Muscle layer of colon (tissue), 2 donors: ENCODE measurements around the gene PXDC1.

Experiments
- H3K27ac ChIP-seq: one replicate; pipeline ENCODE4 v1.7.0; 2013; ENCODE audit warnings: low read depth, mild to moderate bottlenecking, low read length, moderate library complexity
- H3K27me3 ChIP-seq, 2 donors: one replicate each; pipeline ENCODE4 v1.7.0; 2013; ENCODE audit warnings: low read length in 2 of 2, mild to moderate bottlenecking in 2 of 2; ENCODE audit not compliant: insufficient read depth in 2 of 2, control insufficient read depth in 1 of 2
- H3K36me3 ChIP-seq: one replicate; pipeline ENCODE4 v1.7.0; 2013; ENCODE audit warnings: mild to moderate bottlenecking, low read length; ENCODE audit not compliant: insufficient read depth
- H3K4me1 ChIP-seq: one replicate; pipeline ENCODE4 v1.7.0; 2013; ENCODE audit warnings: mild to moderate bottlenecking, low read length; ENCODE audit not compliant: insufficient read depth
- H3K4me3 ChIP-seq, 2 donors: one replicate each; pipeline ENCODE4 v1.7.0; 2013; ENCODE audit warnings: low read length in 2 of 2, low read depth in 1 of 2, mild to moderate bottlenecking in 1 of 2, moderate library complexity in 1 of 2
- H3K9ac ChIP-seq: one replicate; pipeline ENCODE4 v1.7.0; 2013; ENCODE audit warnings: low read length
- H3K9me3 ChIP-seq: one replicate; pipeline ENCODE4 v1.7.0; 2013; ENCODE audit warnings: mild to moderate bottlenecking, low read length
- donor health status: abdominal sarcoma.
- donor health status: Adenocarcinoma of cecum.

PXDC1 gene

DNA sequence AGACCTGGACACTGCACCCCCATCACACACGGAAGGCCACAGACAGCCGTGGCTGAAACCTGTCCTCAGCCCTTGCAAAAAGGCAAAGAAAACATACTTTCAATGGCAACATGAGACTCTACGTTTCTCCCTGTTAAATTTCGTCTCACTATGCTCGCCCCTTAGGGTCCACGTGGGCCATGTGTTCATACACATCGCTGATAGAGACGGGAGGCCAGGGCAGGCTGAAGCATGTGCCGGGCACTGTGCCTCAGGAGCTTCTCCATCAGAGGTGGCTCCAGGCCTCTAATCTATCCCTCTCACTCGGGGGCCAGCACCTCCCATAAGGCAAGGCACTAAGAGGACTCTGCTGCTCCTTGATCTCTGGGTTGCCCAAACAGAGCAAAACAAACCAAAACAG, 17.5 kb downstream of the PXDC1 start:
- H3K27me3 ChIP-seq, result no peaks in the 10 kb centered on the region
- no peaks in the 10 kb centered on the region for H3K9me3 ChIP-seq
- H3K4me3 ChIP-seq, result no peak overlapping the region
- no peak overlapping the region for H3K9ac ChIP-seq
- peaks cover 59% of the 10 kb centered on the region for H3K36me3 ChIP-seq
- peaks cover 2% of the 10 kb centered on the region for H3K4me1 ChIP-seq
- H3K27ac ChIP-seq, result no peak overlapping the region

DNA sequence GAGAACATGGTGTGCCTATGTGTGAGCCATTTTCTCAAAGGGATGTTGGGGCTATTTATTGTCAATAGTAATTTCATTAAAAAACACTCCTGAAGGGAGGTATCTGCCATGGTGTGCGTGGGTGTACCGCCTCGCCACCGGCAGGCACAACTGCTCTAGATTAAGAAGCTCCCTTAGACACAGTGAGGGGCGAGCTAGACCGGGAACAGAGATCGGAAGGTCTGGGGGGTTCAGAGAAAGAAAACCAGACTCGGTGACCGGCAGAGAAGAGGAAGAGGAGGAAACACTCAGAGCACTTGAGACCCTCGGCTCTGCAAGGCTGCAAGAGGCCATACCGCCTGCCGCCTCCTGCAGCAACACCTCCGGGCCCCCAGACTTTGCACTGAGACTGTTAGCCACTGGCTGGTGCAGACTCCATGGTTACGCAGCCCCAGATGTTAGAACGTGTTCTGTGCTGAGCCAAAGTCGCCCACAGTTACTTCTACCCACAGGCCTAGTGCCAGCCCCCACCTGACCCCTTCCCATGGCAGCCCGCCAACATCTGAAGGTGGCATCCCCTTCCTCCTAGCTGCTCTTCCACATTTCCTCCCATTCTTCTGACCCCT, 18.1 kb downstream of the PXDC1 start:
- Histone ChIP-seq H3K9ac (no peak overlapping the region), H3K9me3 (no peaks in the 10 kb centered on the region), H3K27ac (no peak overlapping the region), H3K4me1 (no peaks in the 10 kb centered on the region), H3K4me3 (no peak overlapping the region), H3K27me3 (no peaks in the 10 kb centered on the region), H3K36me3 (peaks cover 59% of the 10 kb centered on the region)

DNA sequence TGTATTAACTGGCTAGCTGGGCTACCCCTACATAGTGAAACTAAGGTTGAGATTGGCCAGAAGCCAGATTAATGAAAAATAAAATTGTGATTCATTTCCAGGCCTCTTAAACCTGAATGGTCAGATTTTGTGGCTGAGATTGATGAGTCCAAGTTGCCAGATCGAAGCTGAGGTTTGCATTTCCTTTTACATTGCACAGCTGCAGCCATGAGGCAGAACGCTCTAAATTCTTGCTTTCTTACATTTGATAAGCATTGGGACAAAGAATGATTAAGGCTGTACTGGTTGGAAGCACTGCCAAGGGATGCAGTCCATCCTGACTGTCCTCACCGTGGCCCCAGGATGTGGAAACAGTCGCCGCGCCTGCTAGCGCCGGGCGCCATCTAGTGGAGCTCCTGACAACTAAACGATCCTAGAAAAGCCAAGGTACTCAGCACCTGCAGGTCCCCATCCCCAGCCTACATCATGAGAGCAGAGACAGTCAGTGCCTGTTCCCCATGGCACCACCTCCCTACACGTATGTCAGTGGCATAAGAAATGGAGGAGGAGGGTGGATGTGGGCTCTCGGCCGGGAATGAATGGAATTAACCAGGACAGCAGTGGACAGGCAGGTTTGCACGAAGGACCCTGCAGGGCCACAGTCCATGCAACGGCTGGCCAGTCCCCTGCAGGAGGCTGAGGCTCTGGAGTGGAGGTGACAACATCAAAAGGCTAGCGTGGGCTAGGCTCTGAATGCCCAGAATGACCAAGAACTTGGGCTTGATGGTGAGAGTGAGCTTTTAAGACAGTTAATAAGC, 19.0 kb downstream of the PXDC1 start:
- H3K27ac ChIP-seq, result no peak overlapping the region
- peaks cover 54% of the 10 kb centered on the region for H3K36me3 ChIP-seq
- no peaks in the 10 kb centered on the region for H3K9me3 ChIP-seq
- no peaks in the 10 kb centered on the region for H3K27me3 ChIP-seq
- H3K9ac ChIP-seq, result no peak overlapping the region
- no peaks in the 10 kb centered on the region for H3K4me1 ChIP-seq
- no peak overlapping the region for H3K4me3 ChIP-seq

DNA sequence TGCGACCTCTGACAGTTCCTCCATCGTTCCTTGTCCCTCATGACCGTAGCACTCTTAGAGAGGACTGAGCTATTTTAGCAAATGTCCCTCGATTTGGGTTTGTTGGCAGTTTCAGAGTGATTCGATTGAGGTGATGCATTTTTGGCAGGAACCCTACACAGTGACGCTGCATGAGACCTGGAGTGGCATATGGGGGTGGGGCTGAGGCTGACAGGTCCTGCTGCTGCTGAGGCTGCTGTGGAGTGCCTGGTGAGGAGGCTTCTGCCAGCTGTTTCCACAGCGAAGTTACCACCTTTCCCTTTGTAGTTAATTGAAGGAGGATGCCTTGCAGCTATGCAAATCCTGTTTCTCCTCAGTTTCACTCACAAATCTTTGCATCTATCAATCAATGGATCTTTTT, 19.8 kb downstream of the PXDC1 start:
- no peak overlapping the region for H3K4me3 ChIP-seq
- H3K9ac ChIP-seq, result no peak overlapping the region
- H3K9me3 ChIP-seq, result no peaks in the 10 kb centered on the region
- no peak overlapping the region for H3K27ac ChIP-seq
- H3K36me3 ChIP-seq, result peaks cover 54% of the 10 kb centered on the region
- no peaks in the 10 kb centered on the region for H3K27me3 ChIP-seq
- no peaks in the 10 kb centered on the region for H3K4me1 ChIP-seq

DNA sequence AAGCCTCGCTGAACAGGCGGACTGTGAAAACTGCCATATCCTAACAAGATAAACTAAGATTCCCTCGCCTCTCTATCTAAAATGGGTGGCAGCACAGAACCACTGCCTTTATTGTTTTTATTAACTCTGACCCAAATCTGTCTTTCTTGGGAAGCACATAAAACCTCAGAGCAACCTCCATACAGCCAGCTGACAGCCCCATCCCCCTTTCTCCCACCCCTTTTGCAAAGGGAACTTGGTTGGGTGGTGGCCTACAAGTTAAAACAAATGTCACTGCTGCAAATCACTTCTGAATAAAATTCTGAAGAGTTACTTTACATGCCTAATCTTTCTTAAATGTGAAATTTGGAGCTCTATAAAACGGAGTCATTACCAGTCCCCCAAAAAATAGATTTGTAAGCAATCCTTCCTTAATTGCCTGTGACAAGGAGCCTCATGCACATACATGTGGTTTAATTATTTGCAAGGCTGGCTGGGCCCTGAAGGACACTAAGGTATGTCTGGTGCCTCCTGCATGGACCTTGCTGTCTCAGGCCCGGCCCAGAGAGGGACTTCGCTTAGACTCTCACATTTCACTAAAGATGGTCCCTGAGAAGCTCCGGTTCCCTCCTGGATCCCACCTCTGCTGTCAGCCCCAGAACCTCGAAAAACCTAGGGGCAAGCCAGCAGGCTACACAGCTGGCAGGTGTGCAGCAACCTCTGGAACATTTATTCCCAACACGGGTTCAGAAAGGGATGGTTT, 21.7 kb downstream of the PXDC1 start:
- no peaks in the 10 kb centered on the region for H3K9me3 ChIP-seq
- peaks cover 53% of the 10 kb centered on the region for H3K36me3 ChIP-seq
- H3K4me1 ChIP-seq, result peaks cover 5% of the 10 kb centered on the region
- H3K27ac ChIP-seq, result no peak overlapping the region
- no peak overlapping the region for H3K4me3 ChIP-seq
- no peaks in the 10 kb centered on the region for H3K27me3 ChIP-seq
- H3K9ac ChIP-seq, result no peak overlapping the region

DNA sequence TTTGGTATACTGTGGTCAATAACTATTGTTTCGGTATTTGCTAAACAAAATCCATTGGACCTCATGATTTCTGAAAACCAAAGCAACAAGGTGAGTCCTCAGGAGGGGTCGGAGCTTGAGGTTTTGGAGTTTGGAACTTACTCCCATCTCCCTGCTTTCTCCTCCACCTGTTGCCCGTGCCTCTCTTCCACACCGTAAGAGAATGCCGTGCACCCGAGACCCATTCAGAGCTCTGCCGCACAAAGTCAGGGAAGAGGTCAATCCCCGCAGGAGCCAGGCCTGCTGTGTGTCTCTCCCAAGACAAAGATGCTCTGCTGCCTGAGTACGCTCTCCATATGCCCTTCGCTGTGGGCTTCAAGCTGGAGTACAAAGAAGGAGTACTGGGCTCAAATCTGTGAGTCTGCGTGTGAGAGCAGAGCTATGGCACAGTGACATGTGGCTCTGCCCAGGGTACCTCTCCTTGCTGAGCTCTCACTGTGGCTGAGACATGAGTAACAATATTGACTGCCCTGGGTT, 23.9 kb downstream of the PXDC1 start:
- H3K4me3 ChIP-seq, result no peak overlapping the region
- H3K27ac ChIP-seq, result no peak overlapping the region
- H3K9me3 ChIP-seq, result no peaks in the 10 kb centered on the region
- peaks cover 5% of the 10 kb centered on the region for H3K4me1 ChIP-seq
- H3K36me3 ChIP-seq, result peaks cover 52% of the 10 kb centered on the region
- no peaks in the 10 kb centered on the region for H3K27me3 ChIP-seq
- H3K9ac ChIP-seq, result no peak overlapping the region

DNA sequence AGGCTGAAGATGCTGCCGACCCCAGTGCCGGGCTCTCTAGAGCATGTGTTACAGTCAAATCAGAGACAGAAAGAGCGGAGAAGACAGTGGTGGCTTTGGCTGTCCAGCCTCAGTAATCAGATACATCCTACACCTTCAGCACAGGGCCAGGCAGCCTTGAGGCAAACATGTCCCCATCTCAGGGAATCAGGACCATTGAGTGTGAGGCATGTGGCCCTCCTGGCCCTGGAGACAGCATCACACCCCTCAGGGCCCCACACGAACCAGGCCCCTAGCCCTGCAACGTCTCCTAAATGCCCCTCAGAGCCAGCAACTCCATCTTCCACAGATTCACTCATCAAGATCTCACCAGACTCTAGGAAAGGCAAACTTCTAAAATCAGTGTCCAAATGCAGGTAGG, 24.5 kb downstream of the PXDC1 start:
- H3K9ac ChIP-seq, result no peak overlapping the region
- no peaks in the 10 kb centered on the region for H3K9me3 ChIP-seq
- no peak overlapping the region for H3K4me3 ChIP-seq
- H3K4me1 ChIP-seq, result peaks cover 9% of the 10 kb centered on the region
- H3K36me3 ChIP-seq, result peaks cover 52% of the 10 kb centered on the region
- no peaks in the 10 kb centered on the region for H3K27me3 ChIP-seq
- no peak overlapping the region for H3K27ac ChIP-seq

DNA sequence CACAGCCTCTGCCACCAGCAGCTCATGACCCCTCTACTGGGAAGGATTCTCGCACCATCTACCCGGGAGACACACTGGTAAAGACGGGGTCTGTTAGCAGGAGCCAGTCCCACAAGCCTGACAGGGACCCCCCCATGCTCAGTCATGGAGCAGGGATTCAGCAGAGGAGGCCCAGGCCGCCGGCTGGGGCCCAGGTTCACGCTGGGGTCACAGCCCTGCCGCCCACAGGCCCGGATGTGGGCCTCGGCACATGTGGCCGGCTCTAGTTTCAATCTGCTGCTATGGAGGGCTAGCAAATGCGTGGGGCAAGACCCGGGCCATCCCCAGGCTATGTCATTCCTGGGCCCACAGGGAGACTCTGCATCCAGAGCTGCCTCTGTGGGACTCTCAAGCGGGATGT, 25.1 kb downstream of the PXDC1 start:
- Histone ChIP-seq H3K4me1 (peaks cover 15% of the 10 kb centered on the region), H3K4me3 (no peak overlapping the region), H3K27ac (no peak overlapping the region), H3K9me3 (no peaks in the 10 kb centered on the region), H3K27me3 (no peaks in the 10 kb centered on the region), H3K36me3 (peaks cover 52% of the 10 kb centered on the region), H3K9ac (no peak overlapping the region)

DNA sequence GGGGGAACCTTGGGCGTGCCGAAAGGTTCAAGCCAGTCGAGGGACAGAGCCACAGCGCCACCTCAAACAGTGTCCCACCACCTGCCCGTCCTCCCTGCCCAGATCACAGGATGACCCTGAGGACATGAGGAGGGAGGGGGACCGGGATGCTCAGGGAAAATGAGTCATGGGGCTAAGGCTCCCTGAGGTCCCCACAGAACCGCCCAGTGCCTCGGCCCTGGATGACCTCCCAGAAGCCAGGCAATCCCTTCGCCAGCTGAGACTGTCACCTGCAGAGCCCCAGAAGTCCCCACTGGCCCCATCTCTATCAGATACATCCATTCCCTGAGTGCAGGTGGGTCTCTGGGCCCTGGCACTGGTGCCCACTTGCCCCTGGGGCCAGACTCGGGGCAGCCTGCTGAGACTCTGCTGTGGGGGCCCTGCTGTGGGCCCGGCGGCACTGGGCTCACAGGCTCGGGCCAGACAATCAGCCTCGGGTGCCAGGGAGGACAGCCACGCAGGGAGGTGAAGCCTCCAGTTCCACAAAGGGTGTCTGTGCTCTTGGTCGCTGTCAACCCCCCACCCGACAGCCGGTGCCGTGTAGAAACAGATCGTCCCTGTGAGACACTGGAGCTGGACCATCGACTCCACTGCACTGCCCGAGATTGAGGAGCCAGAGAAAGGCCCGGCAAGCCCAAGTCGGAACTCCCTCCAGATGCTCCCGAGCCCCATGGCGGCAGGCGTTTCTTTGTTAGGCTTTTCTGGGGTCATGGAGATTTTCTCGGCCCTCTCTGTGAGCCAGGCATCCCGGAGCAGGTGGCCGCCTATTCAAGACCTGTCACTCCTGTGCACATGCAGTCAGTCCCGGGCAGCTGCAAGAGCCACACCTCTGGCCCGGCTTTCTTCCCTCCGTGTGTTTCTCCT, 26.1 kb downstream of the PXDC1 start:
- Histone ChIP-seq H3K9ac (no peak overlapping the region), H3K27ac (no peak overlapping the region), H3K9me3 (no peaks in the 10 kb centered on the region), H3K4me3 (no peak overlapping the region), H3K4me1 (peaks cover 15% of the 10 kb centered on the region), H3K27me3 (no peaks in the 10 kb centered on the region), H3K36me3 (peaks cover 48% of the 10 kb centered on the region)

DNA sequence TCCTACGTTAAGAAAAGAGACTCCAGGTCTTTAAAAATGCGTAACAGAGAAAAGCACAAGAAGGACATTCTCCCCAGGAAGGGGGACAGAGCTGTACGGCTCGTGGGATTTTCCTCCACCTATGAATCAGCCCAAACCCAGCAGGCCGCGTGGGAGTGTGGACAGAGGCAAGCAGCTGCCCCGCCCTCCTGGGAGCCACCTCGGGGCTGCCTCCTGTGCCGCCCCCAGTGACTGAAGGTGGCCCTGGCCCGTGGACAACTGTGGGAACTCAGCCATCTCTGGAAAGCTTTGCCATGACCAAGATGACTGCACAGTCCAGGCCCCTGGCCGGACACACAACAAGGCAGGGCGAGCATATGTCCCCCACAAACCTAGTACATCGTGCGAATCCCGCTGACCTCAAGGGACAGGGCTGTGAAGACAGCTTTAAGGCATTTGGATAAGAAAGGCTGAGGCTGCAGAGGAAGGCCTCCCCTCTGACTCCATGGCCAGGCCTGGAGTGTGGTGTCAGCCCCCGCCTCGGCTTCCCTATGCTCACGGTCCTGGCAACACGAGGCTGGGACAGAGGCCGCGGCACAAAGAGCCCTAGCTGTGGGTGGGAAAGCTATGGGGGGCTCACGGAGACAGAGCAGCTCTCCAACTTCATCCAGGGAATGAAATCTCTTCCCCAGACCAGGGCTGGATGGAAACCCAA, 26.9 kb downstream of the PXDC1 start:
- Histone ChIP-seq H3K4me3 (no peak overlapping the region), H3K4me1 (peaks cover 15% of the 10 kb centered on the region), H3K9me3 (no peaks in the 10 kb centered on the region), H3K9ac (no peak overlapping the region), H3K36me3 (peaks cover 43% of the 10 kb centered on the region), H3K27me3 (no peaks in the 10 kb centered on the region), H3K27ac (no peak overlapping the region)
